Uterus (tissue), 2 donors: ENCODE measurements around the gene RCAN1.

Source experiments
- CTCF ChIP-seq, 4 experiments: fragments of 200-600 bp in 2 of 4; fragments of 450-650 bp in 2 of 4; sonication (generic) in 2 of 4; IDR thresholded peaks; one replicate each; pipeline ENCODE4 v1.5.1; 2016 to 2019; ENCODE audit warnings: antibody characterized with exemption in 4 of 4, mild to moderate bottlenecking in 2 of 4, moderate library complexity in 1 of 4
- POLR2A ChIP-seq, 2 donors: fragments of 450-650 bp; IDR thresholded peaks; one replicate each; pipeline ENCODE4 v1.6.1; 2016; ENCODE audit warnings: antibody characterized with exemption in 2 of 2, mild to moderate bottlenecking in 1 of 2, moderate library complexity in 1 of 2

DNA sequence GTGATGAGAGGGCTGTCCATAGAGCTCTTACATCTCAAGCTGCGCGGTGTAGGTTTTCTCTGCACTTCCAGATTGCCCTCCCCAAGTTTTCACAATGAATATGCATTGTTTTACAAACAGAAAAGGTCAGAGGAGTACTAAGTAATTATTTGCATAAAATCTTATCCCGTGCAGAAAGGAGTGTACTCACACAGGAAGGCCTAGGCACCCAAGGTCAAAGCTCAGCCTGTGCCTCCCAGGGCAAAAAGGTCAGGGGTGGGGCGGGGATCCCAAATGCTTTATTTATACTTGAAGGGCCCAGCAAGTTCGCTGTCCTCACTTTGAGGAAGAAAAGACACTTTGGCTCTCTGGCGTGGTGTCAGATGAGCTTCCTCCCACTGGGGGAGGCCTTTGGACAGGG lies 92.6 kb downstream of the RCAN1 start:
- TF ChIP-seq CTCF (IDR thresholded peaks at IDR 0.05) (no peak), POLR2A (IDR thresholded peaks at IDR 0.05) (no peak)
